Anterior cingulate cortex (tissue), 58 donors: ENCODE results near the gene UBTF.
"Not testable (repeated sequence)": the region's sequence is repeated elsewhere in the genome, so short reads cannot be mapped to it uniquely, and the experiment has no call there.

Experiments
- DNase-seq, 58 donors: peaks; one replicate each; lab custom pipeline; 2025; lab: John Stamatoyannopoulos, UW

UBTF gene

GRCh38 chr17:44247876-44248736 lies 28.6 kb upstream of the UBTF start:
- no peak for DNase-seq

- no peak for DNase-seq
Observed at GRCh38 chr17:44247440-44247841, 28.0 kb upstream of the UBTF start.

GRCh38 chr17:44241106-44241624 lies 21.7 kb upstream of the UBTF start:
- DNase-seq: peak in 2 of 58 donors; percentile 1

GRCh38 chr17:44237886-44238285 lies 18.4 kb upstream of the UBTF start:
- not testable (repeated sequence) for DNase-seq

GRCh38 chr17:44236444-44236991 lies 17.0 kb upstream of the UBTF start:
- no peak for DNase-seq

GRCh38 chr17:44235583-44235936 lies 16.1 kb upstream of the UBTF start:
- DNase-seq: no peak

GRCh38 chr17:44233582-44233981 lies 14.1 kb upstream of the UBTF start:
- peak in 3 of 58 donors; percentile 7 to 17 (median 8) for DNase-seq

GRCh38 chr17:44232061-44232460 lies 12.6 kb upstream of the UBTF start:
- no peak for DNase-seq

- no peak for DNase-seq
Observed at GRCh38 chr17:44230140-44230539, 10.7 kb upstream of the UBTF start.

GRCh38 chr17:44229090-44229489 lies 9.6 kb upstream of the UBTF start:
- no peak for DNase-seq

GRCh38 chr17:44223541-44224071 lies 4.1 kb upstream of the UBTF start:
- peak in 21 of 58 donors; percentile 7 to 70 (median 20) for DNase-seq

- peak; percentile 40 to 93 (median 81) for DNase-seq
Observed at GRCh38 chr17:44222112-44222869, 2.8 kb upstream of the UBTF start.

- DNase-seq: peak in 6 of 58 donors; percentile 55 to 77 (median 64)
Observed at GRCh38 chr17:44221862-44222111, 2.3 kb upstream of the UBTF start.

- peak in 56 of 58 donors; percentile 15 to 88 (median 70) for DNase-seq
Observed at GRCh38 chr17:44221084-44221861, 1.8 kb upstream of the UBTF start.

GRCh38 chr17:44220213-44221083 lies 973 bp upstream of the UBTF start:
- peak in 37 of 58 donors; percentile 30 to 73 (median 59) for DNase-seq

GRCh38 chr17:44219108-44219615 lies 313 bp downstream of the UBTF start:
- peak in 30 of 58 donors; percentile 43 to 81 (median 65) for DNase-seq

GRCh38 chr17:44218344-44219107 lies 949 bp downstream of the UBTF start:
- DNase-seq: peak in 57 of 58 donors; percentile 25 to 91 (median 81)

- DNase-seq: peak in 1 of 58 donors; percentile 60
Observed at GRCh38 chr17:44217738-44218343, 1.6 kb downstream of the UBTF start.
